ENCODE results near the gene COL5A2.

DNA sequence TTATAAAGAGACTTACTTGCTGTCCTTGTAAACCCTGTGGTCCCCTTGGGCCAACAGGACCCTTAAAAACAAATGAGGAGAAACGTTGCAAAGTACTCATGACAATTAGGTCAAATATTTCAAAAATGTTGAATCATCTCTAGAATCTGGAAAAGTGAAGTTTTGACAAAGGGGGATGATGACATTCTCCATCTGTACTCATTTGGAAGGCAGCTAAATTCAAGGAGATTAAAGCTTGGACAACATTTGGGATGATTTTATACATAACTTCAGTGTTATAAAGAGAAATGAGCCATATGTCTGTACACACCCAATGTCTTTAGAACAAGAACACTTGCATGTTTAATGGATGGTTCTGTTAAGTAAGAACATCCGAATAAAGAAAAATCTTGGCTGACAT, 92.9 kb downstream of the COL5A2 start:
- TF ChIP-seq EZH2 (IDR thresholded peaks at IDR 0.05; ENCODE audit: insufficient read depth, poor library complexity, severe bottlenecking) (no peak), EZH2phosphoT487 (IDR thresholded peaks at IDR 0.05; ENCODE audit: insufficient read depth, low read depth) (no peak)
